Measurements from ENCODE around the gene GMDS.

GRCh38 chr6:1584996-1585668 lies 660.3 kb downstream of the GMDS start:
- no peak for TF ChIP-seq POLR2AphosphoS5 (IDR thresholded peaks at IDR 0.05; ENCODE audit: low read depth, low read length)
- TF ChIP-seq EP300 (IDR thresholded peaks at IDR 0.05; ENCODE audit: borderline replicate concordance in 1 of 2, low read depth in 2 of 2, low read length in 2 of 2), result no peak
- TF ChIP-seq BRCA1 (IDR thresholded peaks at IDR 0.05; ENCODE audit: low read depth, low read length), result no peak
- TF ChIP-seq CHD2 (IDR thresholded peaks at IDR 0.05; ENCODE audit: low read length), result no peak
